Peyer's patch (tissue), 4 donors: ENCODE results near the gene ABHD6. TPM values are rescaled to one million over a fixed set of nuclear protein-coding genes. Genes with fewer than 3 reads are reported as not detected.

Experiments
- DNase-seq, 3 donors: peaks; one replicate each; pipeline ENCODE4 v3.0.0-alpha.2; 2017 to 2019
- H3K27ac ChIP-seq, 4 donors: fragments of 200-600 bp; sonication (generic); one replicate each; pipeline ENCODE4 v1.5.1; 2016 to 2019
- H3K27me3 ChIP-seq, 2 donors: fragments of 200-600 bp; sonication (generic); one replicate each; pipeline ENCODE4 v1.5.1; 2019
- H3K36me3 ChIP-seq, 3 donors: fragments of 200-600 bp; sonication (generic); one replicate each; pipeline ENCODE4 v1.5.1; 2016 to 2019
- H3K4me1 ChIP-seq, 4 donors: fragments of 200-600 bp; sonication (generic); one replicate each; pipeline ENCODE4 v1.5.1; 2016 to 2019
- H3K4me3 ChIP-seq, 4 donors: fragments of 200-600 bp; sonication (generic); 1 replicate in 3 of 4; 2 replicates in 1 of 4; pipeline ENCODE4 v1.5.1; 2016 to 2019; ENCODE audit warnings: mild to moderate bottlenecking in 1 of 4
- H3K9me3 ChIP-seq, 4 donors: fragments of 200-600 bp; sonication (generic); one replicate each; pipeline ENCODE4 v1.5.1; 2016 to 2019; ENCODE audit warnings: mild to moderate bottlenecking in 1 of 4
- CTCF ChIP-seq, 6 experiments: fragments of 450-650 bp in 4 of 6; fragments of 200-600 bp in 2 of 6; sonication (generic) in 1 of 6; IDR thresholded peaks; one replicate each; pipeline ENCODE4 v1.5.1; 2017 to 2019; ENCODE audit warnings: antibody characterized with exemption in 6 of 6, mild to moderate bottlenecking in 3 of 6, moderate library complexity in 1 of 6
- POLR2A ChIP-seq, 2 donors: fragments of 450-650 bp; IDR thresholded peaks; one replicate each; pipeline ENCODE4 v1.5.1; 2017; ENCODE audit warnings: antibody characterized with exemption in 2 of 2, mild to moderate bottlenecking in 2 of 2, moderate library complexity in 2 of 2
- total RNA-seq, 4 donors: library from RNA; depleted of rRNA; stranded (reverse); fragments of >200 nt; gene quantifications; one replicate each; pipeline ENCODE4 v1.1.0, GENCODE V29; 2016

ABHD6 gene
- total RNA-seq, 4 donors from 2014 or later, result 9.1 to 97.6 (median 55.7) TPM

DNA sequence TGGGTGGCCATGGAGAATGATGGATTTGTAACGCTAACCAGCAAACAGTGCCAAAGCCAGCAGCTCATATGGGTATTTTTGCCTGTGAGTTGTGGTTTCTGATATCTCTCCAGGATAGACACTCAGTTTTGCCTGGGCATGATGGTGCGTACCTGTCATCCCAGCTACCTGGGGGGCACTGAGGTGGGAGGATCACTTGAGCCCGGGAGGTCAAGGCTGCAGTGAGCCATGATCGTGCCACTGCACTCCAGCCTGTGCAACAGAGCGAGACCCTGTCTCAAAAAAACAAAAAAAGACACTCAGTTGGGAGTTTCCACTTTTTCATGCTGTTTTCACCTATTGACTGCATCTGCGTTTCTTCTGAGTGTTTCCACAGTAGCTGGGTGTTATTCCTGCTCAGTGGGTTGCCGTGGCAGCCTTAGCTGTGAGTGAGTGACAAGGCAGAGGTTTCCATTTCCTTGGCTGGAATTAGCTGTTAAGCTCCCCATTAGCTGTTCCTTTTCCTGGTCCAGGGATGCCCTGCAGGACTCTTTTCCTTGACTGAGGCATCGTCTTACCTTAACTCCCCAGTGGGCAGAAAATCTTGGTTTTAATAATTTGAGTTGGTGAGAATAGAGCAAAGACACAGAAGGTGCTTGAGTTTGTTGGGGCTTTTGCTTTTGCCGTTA is 54.2 kb downstream of the ABHD6 start:
- no peak overlapping the region for H3K27ac ChIP-seq
- no peaks in the 10 kb centered on the region for H3K27me3 ChIP-seq
- no peak overlapping the region for H3K4me3 ChIP-seq
- TF ChIP-seq CTCF (IDR thresholded peaks at IDR 0.05) (no peak), POLR2A (IDR thresholded peaks at IDR 0.05) (no peak)
- peaks cover 0 to 14% (median 0%) of the 10 kb centered on the region in 3 donors for H3K36me3 ChIP-seq
- H3K9me3 ChIP-seq, result peaks cover 0 to 5% (median 0%) of the 10 kb centered on the region in 4 donors
- H3K4me1 ChIP-seq, result no peaks in the 10 kb centered on the region
- DNase-seq, result no peak

DNA sequence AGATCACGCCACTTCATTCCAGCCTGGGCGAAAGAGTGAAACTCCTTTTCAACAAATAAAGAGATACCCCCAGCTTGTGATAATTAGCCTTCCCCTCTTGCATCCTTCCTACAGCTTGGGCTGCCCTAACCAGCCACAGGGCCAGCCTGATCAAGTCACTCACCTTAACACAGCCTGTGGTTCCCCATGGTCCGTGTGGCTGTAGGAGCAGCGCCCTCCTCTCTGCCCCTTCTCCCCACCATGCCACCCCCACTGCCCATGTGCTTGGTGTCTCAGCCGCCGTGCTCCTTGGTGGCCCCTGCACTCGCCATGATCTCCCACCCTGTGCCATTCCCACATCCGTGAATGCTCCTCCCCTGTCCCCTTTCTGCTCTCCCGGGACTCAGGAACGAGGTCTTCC is 55.3 kb downstream of the ABHD6 start:
- DNase-seq, result no peak
- Histone ChIP-seq H3K36me3 (peaks cover 0 to 5% (median 0%) of the 10 kb centered on the region in 3 donors), H3K9me3 (peaks cover 0 to 5% (median 0%) of the 10 kb centered on the region in 4 donors), H3K27me3 (no peaks in the 10 kb centered on the region), H3K27ac (no peak overlapping the region), H3K4me3 (no peak overlapping the region), H3K4me1 (no peaks in the 10 kb centered on the region)
- TF ChIP-seq CTCF (IDR thresholded peaks at IDR 0.05) (no peak), POLR2A (IDR thresholded peaks at IDR 0.05) (no peak)

DNA sequence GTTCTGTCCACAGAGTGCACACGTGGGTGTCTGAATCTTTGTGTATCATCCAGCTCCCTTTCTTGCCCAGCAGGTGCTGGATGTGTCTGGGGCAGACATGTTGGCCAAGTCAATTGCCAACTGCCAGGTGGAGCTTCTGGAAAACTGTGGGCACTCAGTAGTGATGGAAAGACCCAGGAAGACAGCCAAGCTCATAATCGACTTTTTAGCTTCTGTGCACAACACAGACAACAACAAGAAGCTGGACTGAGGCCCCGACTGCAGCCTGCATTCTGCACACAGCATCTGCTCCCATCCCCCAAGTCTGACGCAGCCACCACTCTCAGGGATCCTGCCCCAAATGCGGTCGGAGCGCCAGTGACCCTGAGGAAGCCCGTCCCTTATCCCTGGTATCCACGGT is 55.9 kb downstream of the ABHD6 start:
- Histone ChIP-seq H3K4me1 (no peaks in the 10 kb centered on the region), H3K27me3 (no peaks in the 10 kb centered on the region), H3K4me3 (no peak overlapping the region), H3K36me3 (no peaks in the 10 kb centered on the region), H3K27ac (no peak overlapping the region), H3K9me3 (peaks cover 0 to 5% (median 0%) of the 10 kb centered on the region in 4 donors)
- TF ChIP-seq POLR2A (IDR thresholded peaks at IDR 0.05), result no peak
- TF ChIP-seq CTCF (IDR thresholded peaks at IDR 0.05), result no peak
- no peak for DNase-seq

GRCh38 chr3:58296269-58296668 is 58.7 kb downstream of the ABHD6 start:
- Histone ChIP-seq H3K4me3 (no peak overlapping the region), H3K36me3 (no peaks in the 10 kb centered on the region), H3K9me3 (peaks cover 0 to 5% (median 0%) of the 10 kb centered on the region in 4 donors), H3K27me3 (no peaks in the 10 kb centered on the region), H3K4me1 (no peaks in the 10 kb centered on the region), H3K27ac (no peak overlapping the region)
- DNase-seq, result no peak
- no peak for TF ChIP-seq POLR2A (IDR thresholded peaks at IDR 0.05)
- no peak for TF ChIP-seq CTCF (IDR thresholded peaks at IDR 0.05)

DNA sequence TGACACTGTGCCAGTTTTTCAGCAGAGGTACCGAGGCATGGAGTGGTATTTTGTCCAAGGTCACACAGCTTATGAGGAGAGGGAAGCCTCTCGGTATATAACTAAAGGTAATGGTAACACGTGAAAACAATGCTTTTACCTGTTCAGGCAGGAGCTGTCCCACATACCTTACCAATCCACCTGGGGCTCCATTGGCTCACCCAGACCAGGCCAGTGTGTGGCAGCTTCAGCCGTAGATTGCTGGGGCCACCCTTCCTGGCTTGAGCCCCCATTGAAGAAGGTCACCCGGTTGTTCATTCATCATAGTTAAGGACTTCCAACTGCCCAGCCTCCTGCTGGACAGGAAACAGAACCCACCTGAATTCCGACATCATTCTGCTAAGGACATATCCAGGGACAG is 59.3 kb downstream of the ABHD6 start:
- H3K4me3 ChIP-seq, result no peak overlapping the region
- no peaks in the 10 kb centered on the region for H3K27me3 ChIP-seq
- no peaks in the 10 kb centered on the region for H3K36me3 ChIP-seq
- DNase-seq, result no peak
- no peak overlapping the region for H3K27ac ChIP-seq
- H3K4me1 ChIP-seq, result no peaks in the 10 kb centered on the region
- no peak for TF ChIP-seq CTCF (IDR thresholded peaks at IDR 0.05)
- no peak for TF ChIP-seq POLR2A (IDR thresholded peaks at IDR 0.05)
- H3K9me3 ChIP-seq, result peaks cover 0 to 5% (median 0%) of the 10 kb centered on the region in 4 donors
